GM12892 (cell line): ENCODE results near the gene CALR.

ENCODE experiments used
- POLR2A ChIP-seq: IDR thresholded peaks from 2 replicates; pipeline ENCODE4 v1.6.1; 2011; ENCODE audit warnings: low read depth, low read length, control low read depth
- TAF1 ChIP-seq: IDR thresholded peaks from 2 replicates; pipeline ENCODE4 v1.6.1; 2011; ENCODE audit warnings: low read depth, mild to moderate bottlenecking, control low read depth, low read length, borderline replicate concordance

GRCh38 chr19:12993562-12993961, 55.2 kb downstream of the CALR start:
- TF ChIP-seq POLR2A (no peak), TAF1 (no peak)
